Kidney epithelial cell (primary cell): ENCODE measurements around the gene MYL12A. TPM values are rescaled to one million over a fixed set of nuclear protein-coding genes. Genes with fewer than 3 reads are reported as not detected.
"Not testable (repeated sequence)": the region's sequence is repeated elsewhere in the genome, so short reads cannot be mapped to it uniquely, and the experiment has no call there.

ENCODE experiments used
- DNase-seq: peaks from one replicate; pipeline ENCODE4 v3.0.0-alpha.2; 2010; ENCODE audit warnings: low read depth
- H3K27me3 ChIP-seq: 2 replicates; pipeline ENCODE4 v1.6.0; 2011; ENCODE audit warnings: low read length; ENCODE audit not compliant: control insufficient read depth, insufficient read depth
- H3K36me3 ChIP-seq: 2 replicates; pipeline ENCODE4 v1.5.1; 2011; ENCODE audit warnings: low read length; ENCODE audit not compliant: control insufficient read depth, insufficient read depth
- H3K4me3 ChIP-seq: 2 replicates; pipeline ENCODE4 v1.5.1; 2011; ENCODE audit warnings: low read depth, mild to moderate bottlenecking, control low read depth, low read length
- total RNA-seq: library from RNA; depleted of rRNA; stranded (reverse); fragments of >200 nt; gene quantifications from 2 replicates; pipeline ENCODE4 v1.2.3, GENCODE V29; 2015
- TF ChIP-seq, protein P1 (sequence below): IDR thresholded peaks from 2 replicates; pipeline ENCODE4 v1.5.1; 2011; ENCODE audit warnings: mild to moderate bottlenecking, moderate library complexity, low read length, control low read depth, inconsistent platforms; ENCODE audit not compliant: insufficient read depth, poor library complexity, severe bottlenecking

MYL12A gene
- total RNA-seq, 1 donor from 2014 or later, result 948 TPM

DNA sequence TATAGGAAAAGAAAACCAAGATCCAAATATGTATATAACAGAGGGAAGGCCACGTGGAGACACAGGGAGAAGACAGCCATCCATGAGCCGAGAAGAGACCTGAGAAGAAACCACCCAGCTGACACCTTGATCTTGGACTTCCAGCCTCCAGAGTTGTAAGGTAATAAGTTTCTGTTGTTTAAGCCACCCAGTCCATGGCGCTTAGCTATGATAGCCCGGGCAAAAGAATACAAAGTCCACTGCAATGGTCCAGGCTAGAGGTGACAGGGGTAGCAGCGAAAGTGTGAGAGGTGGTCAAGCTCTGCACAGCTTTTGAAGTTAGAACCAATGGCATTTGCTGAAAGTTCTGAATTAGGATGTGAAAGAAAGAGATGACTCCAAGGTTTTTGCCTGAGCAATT, 30.6 kb upstream of the MYL12A start:
- DNase-seq, result no peak
- TF ChIP-seq, protein P1, sequence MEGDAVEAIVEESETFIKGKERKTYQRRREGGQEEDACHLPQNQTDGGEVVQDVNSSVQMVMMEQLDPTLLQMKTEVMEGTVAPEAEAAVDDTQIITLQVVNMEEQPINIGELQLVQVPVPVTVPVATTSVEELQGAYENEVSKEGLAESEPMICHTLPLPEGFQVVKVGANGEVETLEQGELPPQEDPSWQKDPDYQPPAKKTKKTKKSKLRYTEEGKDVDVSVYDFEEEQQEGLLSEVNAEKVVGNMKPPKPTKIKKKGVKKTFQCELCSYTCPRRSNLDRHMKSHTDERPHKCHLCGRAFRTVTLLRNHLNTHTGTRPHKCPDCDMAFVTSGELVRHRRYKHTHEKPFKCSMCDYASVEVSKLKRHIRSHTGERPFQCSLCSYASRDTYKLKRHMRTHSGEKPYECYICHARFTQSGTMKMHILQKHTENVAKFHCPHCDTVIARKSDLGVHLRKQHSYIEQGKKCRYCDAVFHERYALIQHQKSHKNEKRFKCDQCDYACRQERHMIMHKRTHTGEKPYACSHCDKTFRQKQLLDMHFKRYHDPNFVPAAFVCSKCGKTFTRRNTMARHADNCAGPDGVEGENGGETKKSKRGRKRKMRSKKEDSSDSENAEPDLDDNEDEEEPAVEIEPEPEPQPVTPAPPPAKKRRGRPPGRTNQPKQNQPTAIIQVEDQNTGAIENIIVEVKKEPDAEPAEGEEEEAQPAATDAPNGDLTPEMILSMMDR, result no peak
- Histone ChIP-seq H3K36me3 (no peaks in the 10 kb centered on the region), H3K27me3 (no peaks in the 10 kb centered on the region), H3K4me3 (no peak overlapping the region)

DNA sequence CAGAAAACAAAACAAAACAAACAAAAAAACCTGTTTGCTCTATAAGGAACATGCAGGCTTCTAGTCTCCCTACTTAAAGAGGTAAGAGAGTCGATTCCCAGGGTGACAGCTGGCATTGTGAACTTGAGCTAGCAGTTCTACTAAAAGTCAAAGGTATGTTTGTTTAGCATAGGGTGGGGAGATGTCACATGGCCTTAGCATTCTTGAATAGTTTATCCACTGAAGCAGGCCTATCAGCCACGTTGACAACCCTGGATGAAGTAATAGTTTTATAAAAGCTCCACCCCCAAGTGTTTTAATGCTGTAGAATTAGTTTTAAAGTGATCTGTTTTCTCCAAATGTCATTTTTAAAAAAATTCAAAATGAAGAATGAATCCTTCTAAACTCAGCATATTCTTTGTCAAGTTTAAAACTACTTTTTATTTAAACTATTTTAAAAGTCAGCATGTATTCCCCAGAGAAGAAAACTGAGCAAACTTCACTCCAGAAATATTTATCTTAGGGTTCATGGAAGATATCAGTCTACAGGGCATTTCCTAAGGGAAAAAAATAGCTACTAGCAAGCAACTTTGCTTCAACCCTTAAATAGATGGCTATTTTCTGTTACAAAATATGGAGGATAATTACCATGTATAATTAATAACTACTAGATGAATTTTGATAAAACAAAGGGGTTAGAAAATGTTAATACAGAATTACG, 29.5 kb upstream of the MYL12A start:
- no peak for DNase-seq
- Histone ChIP-seq H3K4me3 (no peak overlapping the region), H3K27me3 (no peaks in the 10 kb centered on the region), H3K36me3 (no peaks in the 10 kb centered on the region)
- TF ChIP-seq, protein P1, result no peak

GRCh38 chr18:3218819-3219218, 28.8 kb upstream of the MYL12A start:
- no peak for DNase-seq
- Histone ChIP-seq H3K4me3 (no peak overlapping the region), H3K36me3 (no peaks in the 10 kb centered on the region), H3K27me3 (no peaks in the 10 kb centered on the region)
- TF ChIP-seq, protein P1, result no peak

GRCh38 chr18:3219241-3219630, 28.4 kb upstream of the MYL12A start:
- no peaks in the 10 kb centered on the region for H3K27me3 ChIP-seq
- no peak for DNase-seq
- no peaks in the 10 kb centered on the region for H3K36me3 ChIP-seq
- H3K4me3 ChIP-seq, result no peak overlapping the region
- TF ChIP-seq, protein P1, result no peak

- Histone ChIP-seq H3K27me3 (no peaks in the 10 kb centered on the region), H3K36me3 (no peaks in the 10 kb centered on the region), H3K4me3 (no peak within 1 kb of the TSS)
- DNase-seq, result no peak
- TF ChIP-seq, protein P1, result no peak
These were observed 27.8 kb upstream of the MYL12A start, which contains the start of gene MYOM1 for GRCh38 chr18:3219631-3220335. Gene MYOM1 (minus strand): TSS chr18:3219968. CDS start chr18:3215223, 4,745 bp downstream.

- not testable (repeated sequence) for H3K27me3 ChIP-seq, H3K36me3 ChIP-seq, H3K4me3 ChIP-seq, DNase-seq
These were observed 26.7 kb upstream of the MYL12A start for GRCh38 chr18:3220868-3221267.
